ENCODE results near the gene SHROOM3.
A peak's percentile ranks its signal among the peaks of the same experiment; 100 is the strongest.

The SHROOM3 gene

GRCh38 chr4:76564123-76564915 is 129.3 kb downstream of the SHROOM3 start (continued):
- no peak for TF ChIP-seq TOX (CRISPR knock-in tag; IDR thresholded peaks at IDR 0.05; ENCODE audit: borderline replicate concordance)

DNA sequence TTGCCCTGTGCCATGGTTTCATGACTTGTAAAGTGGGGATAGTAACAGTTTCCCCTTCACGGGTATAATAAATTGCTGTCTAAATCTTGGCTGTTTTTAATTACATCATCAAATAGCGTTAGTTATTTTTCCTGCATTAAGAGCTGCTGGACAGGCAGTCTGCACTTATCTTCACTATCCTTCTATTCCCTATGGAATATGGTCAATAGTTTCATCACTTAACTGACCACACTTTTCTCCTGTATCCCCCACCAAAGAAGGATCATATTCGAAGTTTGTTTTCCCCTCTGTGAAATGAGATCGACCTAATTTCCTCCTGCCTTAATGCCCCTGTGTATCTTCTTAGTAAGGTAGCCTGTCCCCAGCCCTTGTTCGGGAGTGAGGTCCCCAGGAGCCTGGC is 133.2 kb downstream of the SHROOM3 start:
- TF ChIP-seq, protein P1, sequence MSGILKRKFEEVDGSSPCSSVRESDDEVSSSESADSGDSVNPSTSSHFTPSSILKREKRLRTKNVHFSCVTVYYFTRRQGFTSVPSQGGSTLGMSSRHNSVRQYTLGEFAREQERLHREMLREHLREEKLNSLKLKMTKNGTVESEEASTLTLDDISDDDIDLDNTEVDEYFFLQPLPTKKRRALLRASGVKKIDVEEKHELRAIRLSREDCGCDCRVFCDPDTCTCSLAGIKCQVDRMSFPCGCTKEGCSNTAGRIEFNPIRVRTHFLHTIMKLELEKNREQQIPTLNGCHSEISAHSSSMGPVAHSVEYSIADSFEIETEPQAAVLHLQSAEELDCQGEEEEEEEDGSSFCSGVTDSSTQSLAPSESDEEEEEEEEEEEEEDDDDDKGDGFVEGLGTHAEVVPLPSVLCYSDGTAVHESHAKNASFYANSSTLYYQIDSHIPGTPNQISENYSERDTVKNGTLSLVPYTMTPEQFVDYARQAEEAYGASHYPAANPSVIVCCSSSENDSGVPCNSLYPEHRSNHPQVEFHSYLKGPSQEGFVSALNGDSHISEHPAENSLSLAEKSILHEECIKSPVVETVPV (CRISPR knock-in tag; IDR thresholded peaks at IDR 0.05): no peak
- TF ChIP-seq TOX (CRISPR knock-in tag; IDR thresholded peaks at IDR 0.05; ENCODE audit: borderline replicate concordance): no peak
- ATAC-seq: no peak

DNA sequence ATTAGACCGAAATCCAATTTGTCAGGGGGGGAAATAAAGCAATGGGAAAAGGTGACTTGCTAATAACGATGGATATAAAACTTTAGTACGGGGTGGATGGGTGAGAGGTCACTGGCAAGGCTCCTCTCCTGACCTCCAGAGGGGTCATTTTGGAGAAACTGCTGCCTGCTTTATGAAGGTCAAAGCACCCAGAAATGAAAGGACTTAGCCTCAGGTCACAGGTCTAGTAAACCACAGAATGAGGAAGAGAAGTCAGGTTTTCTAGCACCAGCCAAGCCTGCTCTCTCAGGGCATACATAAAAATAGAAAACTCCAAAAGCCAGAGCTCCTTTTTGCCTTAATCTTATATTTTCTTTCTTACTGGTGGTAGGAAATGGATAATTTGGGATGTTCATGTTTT is 134.2 kb downstream of the SHROOM3 start:
- no peak for ATAC-seq
- TF ChIP-seq ZFP3 (CRISPR knock-in tag; IDR thresholded peaks at IDR 0.05): no peak

- TF ChIP-seq, protein P2, sequence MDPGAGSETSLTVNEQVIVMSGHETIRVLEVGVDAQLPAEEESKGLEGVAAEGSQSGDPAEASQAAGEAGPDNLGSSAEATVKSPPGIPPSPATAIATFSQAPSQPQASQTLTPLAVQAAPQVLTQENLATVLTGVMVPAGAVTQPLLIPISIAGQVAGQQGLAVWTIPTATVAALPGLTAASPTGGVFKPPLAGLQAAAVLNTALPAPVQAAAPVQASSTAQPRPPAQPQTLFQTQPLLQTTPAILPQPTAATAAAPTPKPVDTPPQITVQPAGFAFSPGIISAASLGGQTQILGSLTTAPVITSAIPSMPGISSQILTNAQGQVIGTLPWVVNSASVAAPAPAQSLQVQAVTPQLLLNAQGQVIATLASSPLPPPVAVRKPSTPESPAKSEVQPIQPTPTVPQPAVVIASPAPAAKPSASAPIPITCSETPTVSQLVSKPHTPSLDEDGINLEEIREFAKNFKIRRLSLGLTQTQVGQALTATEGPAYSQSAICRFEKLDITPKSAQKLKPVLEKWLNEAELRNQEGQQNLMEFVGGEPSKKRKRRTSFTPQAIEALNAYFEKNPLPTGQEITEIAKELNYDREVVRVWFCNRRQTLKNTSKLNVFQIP (CRISPR knock-in tag; IDR thresholded peaks at IDR 0.05; ENCODE audit: borderline replicate concordance, low read depth): no peak
- TF ChIP-seq ZNF8 (CRISPR knock-in tag; IDR thresholded peaks at IDR 0.05): no peak
- TF ChIP-seq GLIS3 (CRISPR knock-in tag; IDR thresholded peaks at IDR 0.05): no peak
- no peak for TF ChIP-seq BACH2 (CRISPR knock-in tag; IDR thresholded peaks at IDR 0.05; ENCODE audit: borderline replicate concordance)
- TF ChIP-seq ZC3H10 (CRISPR knock-in tag; IDR thresholded peaks at IDR 0.05): no peak
- TF ChIP-seq TCF4 (CRISPR knock-in tag; IDR thresholded peaks at IDR 0.05; ENCODE audit: borderline replicate concordance): no peak
- TF ChIP-seq TOX (CRISPR knock-in tag; IDR thresholded peaks at IDR 0.05; ENCODE audit: borderline replicate concordance): no peak
- TF ChIP-seq, protein P3, sequence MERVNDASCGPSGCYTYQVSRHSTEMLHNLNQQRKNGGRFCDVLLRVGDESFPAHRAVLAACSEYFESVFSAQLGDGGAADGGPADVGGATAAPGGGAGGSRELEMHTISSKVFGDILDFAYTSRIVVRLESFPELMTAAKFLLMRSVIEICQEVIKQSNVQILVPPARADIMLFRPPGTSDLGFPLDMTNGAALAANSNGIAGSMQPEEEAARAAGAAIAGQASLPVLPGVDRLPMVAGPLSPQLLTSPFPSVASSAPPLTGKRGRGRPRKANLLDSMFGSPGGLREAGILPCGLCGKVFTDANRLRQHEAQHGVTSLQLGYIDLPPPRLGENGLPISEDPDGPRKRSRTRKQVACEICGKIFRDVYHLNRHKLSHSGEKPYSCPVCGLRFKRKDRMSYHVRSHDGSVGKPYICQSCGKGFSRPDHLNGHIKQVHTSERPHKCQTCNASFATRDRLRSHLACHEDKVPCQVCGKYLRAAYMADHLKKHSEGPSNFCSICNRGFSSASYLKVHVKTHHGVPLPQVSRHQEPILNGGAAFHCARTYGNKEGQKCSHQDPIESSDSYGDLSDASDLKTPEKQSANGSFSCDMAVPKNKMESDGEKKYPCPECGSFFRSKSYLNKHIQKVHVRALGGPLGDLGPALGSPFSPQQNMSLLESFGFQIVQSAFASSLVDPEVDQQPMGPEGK (CRISPR knock-in tag; IDR thresholded peaks at IDR 0.05; ENCODE audit: borderline replicate concordance): no peak
- TF ChIP-seq ARNTL (CRISPR knock-in tag; IDR thresholded peaks at IDR 0.05; ENCODE audit: borderline replicate concordance, low read depth): no peak
- TF ChIP-seq, protein P1 (CRISPR knock-in tag; IDR thresholded peaks at IDR 0.05): no peak
- no peak for TF ChIP-seq ZNF565 (CRISPR knock-in tag; conservative IDR thresholded peaks at IDR 0.05; ENCODE audit: low read depth)
- no peak for TF ChIP-seq ISL1 (CRISPR knock-in tag; IDR thresholded peaks at IDR 0.05)
- TF ChIP-seq RARB (CRISPR knock-in tag; IDR thresholded peaks at IDR 0.05): no peak
- no peak for TF ChIP-seq ZFP30 (CRISPR knock-in tag; IDR thresholded peaks at IDR 0.05)
- TF ChIP-seq ESRRG (CRISPR knock-in tag; IDR thresholded peaks at IDR 0.05): no peak
- no peak for TF ChIP-seq CSDC2 (CRISPR knock-in tag; IDR thresholded peaks at IDR 0.05)
- TF ChIP-seq SNAI2 (CRISPR knock-in tag; IDR thresholded peaks at IDR 0.05): no peak
- no peak for ATAC-seq
Measured at GRCh38 chr4:76569706-76570105, 134.7 kb downstream of the SHROOM3 start.

- ATAC-seq: peak; percentile 70
- TF ChIP-seq ZNF8 (CRISPR knock-in tag; IDR thresholded peaks at IDR 0.05) (no peak), ISL1 (CRISPR knock-in tag; IDR thresholded peaks at IDR 0.05) (no peak), ESRRG (CRISPR knock-in tag; IDR thresholded peaks at IDR 0.05) (no peak), ZNF565 (CRISPR knock-in tag; conservative IDR thresholded peaks at IDR 0.05; ENCODE audit: low read depth) (no peak), ARNTL (CRISPR knock-in tag; IDR thresholded peaks at IDR 0.05; ENCODE audit: borderline replicate concordance, low read depth) (no peak), PPARA (CRISPR knock-in tag; IDR thresholded peaks at IDR 0.05; ENCODE audit: borderline replicate concordance) (no peak)
- TF ChIP-seq, protein P2 (CRISPR knock-in tag; IDR thresholded peaks at IDR 0.05; ENCODE audit: borderline replicate concordance, low read depth): no peak
- TF ChIP-seq, protein P1 (CRISPR knock-in tag; IDR thresholded peaks at IDR 0.05): no peak
Measured at GRCh38 chr4:76570141-76570973, 135.3 kb downstream of the SHROOM3 start.
